SKM-1 (cell line): Measurements from ENCODE around the gene CDON.
"Not testable (repeated sequence)": the region's sequence is repeated elsewhere in the genome, so short reads cannot be mapped to it uniquely, and the experiment has no call there.

Experiments
- DNase-seq: peaks from one replicate; lab custom pipeline; 2025; ENCODE audit not compliant: unreplicated experiment; lab: John Stamatoyannopoulos, UW

The CDON gene

GRCh38 chr11:125925804-125926203 is 136.9 kb downstream of the CDON start:
- DNase-seq: no peak

DNA sequence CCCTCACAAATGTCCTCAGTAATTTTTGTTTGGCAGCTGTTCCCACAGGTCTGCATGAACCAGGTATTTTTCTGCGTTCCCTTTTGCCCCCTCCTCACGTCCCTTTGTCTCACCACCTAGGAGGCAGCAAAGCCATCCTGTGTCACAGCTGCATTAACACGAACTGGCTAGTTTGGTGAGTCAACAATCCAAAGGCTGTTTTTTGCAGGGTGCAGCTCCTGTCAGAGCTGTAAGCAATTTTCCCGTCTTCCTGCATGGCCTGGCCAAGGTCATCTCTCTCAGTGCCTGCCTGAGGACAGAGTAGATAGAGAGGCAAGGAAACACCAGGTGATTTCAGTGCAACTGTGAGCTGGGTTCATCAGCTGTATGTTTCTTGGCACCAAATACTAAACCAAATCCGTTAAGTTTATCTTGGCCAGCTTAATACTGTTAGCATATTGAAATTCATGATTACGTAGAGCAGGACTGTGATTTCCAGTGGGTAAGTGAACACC is 137.4 kb downstream of the CDON start:
- DNase-seq: no peak

GRCh38 chr11:125924384-125925007 is 138.2 kb downstream of the CDON start:
- no peak for DNase-seq

DNA sequence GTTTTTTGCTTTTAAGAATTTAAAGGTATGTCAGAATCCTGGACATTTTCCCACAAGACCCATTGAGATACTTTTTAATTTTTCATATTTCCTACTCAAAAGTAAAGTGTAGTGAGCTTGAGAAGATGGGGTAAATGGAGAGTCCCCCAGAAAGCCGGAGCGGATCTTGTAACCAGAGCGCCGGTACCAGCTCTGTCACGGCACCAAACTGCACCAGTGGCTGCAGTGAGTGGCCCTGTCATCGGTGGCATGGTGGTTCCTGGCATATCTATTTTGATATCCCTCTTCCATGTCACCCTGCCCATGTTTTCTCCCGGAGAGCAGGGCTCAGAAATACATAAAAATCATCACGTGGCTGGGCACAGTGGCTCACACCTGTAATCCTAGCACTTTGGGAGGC is 139.0 kb downstream of the CDON start:
- no peak for DNase-seq

- DNase-seq: peak; percentile 48
Measured at GRCh38 chr11:125923012-125923579, 139.6 kb downstream of the CDON start.

GRCh38 chr11:125922156-125922555 is 140.5 kb downstream of the CDON start:
- no peak for DNase-seq

DNA sequence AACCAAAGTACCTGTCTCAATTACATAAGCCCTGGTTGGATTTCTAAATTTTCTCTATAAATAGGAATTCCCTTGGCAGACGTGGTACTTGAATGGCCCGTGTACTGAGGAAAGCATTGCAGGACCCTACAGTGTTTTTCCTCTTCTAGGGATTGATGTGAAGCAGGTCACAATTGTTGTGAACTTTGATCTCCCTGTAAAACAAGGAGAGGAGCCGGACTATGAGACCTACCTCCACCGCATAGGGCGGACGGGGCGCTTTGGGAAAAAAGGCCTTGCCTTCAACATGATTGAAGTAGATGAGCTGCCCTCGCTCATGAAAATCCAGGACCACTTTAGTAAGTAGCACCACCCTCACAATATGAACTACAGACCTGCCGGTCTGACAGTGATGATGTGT is 141.6 kb downstream of the CDON start:
- DNase-seq: no peak

DNA sequence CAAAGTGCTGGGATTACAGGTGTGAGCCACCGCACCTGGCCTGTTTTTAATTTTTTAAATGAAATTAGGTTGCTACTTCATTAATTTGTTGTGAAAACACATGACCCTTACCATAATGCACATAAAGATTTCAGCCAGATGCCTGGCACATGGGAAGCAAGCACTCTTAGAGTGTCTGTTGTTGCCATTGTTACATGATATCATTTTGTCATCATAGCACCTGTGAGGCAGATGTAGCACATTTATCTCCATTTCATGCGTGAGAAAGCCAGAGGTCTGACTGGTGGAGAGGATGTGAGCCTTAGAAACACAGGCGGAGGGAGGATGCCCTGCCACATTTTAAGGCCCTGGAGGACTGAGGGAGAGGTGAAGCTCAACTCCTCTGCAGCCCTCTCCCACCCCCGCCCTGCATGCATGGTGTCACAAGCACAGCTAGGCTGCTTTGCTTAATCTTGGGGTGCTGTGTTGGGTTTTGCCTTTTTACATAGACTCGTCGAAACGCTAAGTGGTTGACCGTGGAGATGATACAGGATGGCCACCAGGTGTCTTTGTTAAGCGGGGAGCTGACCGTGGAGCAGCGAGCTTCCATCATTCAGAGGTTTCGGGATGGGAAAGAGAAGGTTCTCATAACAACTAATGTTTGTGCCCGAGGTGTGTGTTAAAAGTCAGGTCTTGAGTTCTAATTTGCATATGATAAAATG is 144.4 kb downstream of the CDON start:
- no peak for DNase-seq

DNA sequence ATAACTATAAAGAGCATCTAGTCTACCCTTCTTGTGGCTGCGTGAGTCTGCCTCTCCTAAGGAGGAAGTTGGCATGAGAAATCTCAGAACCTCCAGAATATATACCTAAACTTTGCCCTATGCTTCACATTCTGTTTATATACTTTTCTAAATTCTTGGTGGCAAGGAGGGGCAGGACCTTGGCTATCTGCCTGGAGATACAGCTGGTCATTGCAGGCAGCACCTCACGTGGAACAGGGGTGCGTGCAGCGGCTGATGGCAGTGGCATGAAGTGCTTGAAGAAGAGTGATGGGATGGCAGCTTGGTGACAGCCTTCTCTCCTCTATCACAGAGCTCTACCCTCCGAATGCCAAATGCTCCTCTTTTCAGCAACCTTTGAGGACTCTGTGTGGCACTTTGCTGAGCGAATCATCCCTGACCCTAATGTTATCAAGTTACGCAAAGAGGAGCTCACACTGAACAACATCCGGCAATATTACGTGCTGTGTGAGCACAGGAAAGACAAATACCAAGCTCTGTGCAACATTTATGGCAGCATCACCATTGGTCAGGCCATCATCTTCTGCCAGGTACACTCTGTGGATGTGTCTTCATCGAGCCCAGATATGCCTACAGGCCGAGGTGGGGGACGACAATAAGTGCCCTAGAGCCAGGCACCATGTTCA is 145.9 kb downstream of the CDON start:
- no peak for DNase-seq

DNA sequence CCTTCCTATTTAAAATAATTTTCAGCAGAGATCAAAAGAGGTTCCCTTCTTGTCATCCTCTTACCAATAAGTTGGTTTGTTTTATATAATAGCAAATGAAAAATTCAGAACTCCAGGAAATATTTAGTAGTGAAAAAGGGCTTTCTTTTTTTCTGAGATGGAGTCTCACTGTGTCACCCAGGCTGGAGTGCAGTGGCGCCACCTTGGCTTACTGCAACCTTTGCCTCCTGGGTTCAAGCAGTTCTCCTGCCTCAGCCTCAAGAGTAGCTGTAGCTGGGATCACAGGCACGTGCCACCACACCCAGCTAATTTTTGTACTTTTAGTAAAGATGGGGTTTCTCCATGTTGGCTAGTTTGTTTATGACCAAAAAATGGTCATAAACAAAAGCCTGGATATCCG is 148.1 kb downstream of the CDON start:
- not testable (repeated sequence) for DNase-seq

DNA sequence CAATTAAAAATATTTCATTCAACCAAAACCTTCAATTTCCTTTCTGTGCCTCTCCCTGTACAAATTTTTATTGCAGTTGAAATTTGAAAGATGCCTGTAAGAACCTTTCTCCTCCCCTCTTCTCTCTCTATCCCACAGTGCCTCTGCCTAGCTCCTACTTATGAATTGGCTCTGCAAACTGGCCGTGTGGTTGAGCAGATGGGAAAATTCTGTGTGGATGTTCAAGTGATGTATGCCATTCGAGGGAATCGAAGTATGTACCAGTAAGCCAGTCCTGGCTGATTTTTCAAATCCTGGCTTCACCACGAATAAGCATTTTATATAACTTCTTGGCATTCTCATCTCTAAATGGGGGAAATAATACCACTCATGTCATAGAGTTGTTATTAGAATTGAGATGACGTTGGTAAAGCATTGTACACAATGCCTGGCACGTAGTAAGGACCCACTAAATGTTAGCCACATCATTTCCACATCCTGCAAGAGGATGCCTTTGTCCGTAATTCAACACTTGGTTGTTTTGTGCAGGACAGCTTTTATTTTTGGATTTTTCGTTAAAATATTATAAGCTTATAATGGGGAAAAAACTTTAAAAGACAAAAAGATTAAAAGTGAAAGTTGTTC is 152.3 kb downstream of the CDON start:
- no peak for DNase-seq
